Endothelial cell of umbilical vein (primary cell): Measurements from ENCODE around the gene GOLIM4.

ENCODE experiments used
- FOS ChIP-seq: IDR thresholded peaks from 2 replicates; pipeline ENCODE4 v1.6.1; 2011; ENCODE audit warnings: mild to moderate bottlenecking, low read length, moderate library complexity, borderline replicate concordance; ENCODE audit not compliant: insufficient read depth
- POLR2A ChIP-seq: IDR thresholded peaks from 2 replicates; pipeline ENCODE4 v1.6.1; 2012; ENCODE audit warnings: low read depth, mild to moderate bottlenecking, control low read depth, low read length
- TF ChIP-seq, protein P1 (sequence below), 2 donors: IDR thresholded peaks; 1 replicate in 1 of 2; 2 replicates in 1 of 2; pipeline ENCODE4 v1.5.1; 2011; ENCODE audit warnings: low read length in 2 of 2, mild to moderate bottlenecking in 2 of 2, moderate library complexity in 2 of 2, control low read depth in 1 of 2, inconsistent platforms in 1 of 2, low read depth in 1 of 2; ENCODE audit not compliant: insufficient read depth in 1 of 2; ENCODE audit errors: extremely low read depth in 1 of 2

DNA sequence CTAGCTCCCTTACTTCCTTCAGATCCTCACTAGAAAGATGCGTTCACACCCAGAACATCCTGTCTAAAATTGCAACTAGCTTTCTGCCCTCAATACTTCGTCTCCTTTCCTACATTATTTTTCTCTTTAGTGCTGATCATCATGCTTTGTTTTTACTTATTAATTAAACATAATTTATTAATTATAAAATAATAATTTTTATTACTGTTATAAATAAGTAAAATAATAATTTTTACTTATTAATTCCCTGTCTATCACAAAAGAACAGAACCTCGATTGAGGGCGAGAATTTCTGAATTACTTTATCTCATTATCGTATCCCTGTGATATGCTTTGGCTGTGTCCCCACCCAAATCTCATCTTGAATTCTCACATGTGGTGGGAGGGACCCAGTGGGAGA lies 41.3 kb downstream of the GOLIM4 start:
- no peak for TF ChIP-seq FOS
- TF ChIP-seq, protein P1, sequence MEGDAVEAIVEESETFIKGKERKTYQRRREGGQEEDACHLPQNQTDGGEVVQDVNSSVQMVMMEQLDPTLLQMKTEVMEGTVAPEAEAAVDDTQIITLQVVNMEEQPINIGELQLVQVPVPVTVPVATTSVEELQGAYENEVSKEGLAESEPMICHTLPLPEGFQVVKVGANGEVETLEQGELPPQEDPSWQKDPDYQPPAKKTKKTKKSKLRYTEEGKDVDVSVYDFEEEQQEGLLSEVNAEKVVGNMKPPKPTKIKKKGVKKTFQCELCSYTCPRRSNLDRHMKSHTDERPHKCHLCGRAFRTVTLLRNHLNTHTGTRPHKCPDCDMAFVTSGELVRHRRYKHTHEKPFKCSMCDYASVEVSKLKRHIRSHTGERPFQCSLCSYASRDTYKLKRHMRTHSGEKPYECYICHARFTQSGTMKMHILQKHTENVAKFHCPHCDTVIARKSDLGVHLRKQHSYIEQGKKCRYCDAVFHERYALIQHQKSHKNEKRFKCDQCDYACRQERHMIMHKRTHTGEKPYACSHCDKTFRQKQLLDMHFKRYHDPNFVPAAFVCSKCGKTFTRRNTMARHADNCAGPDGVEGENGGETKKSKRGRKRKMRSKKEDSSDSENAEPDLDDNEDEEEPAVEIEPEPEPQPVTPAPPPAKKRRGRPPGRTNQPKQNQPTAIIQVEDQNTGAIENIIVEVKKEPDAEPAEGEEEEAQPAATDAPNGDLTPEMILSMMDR (IDR thresholded peaks at IDR 0.05; ENCODE audit: extremely low read depth in 1 of 2, insufficient read depth in 1 of 2, low read depth in 1 of 2, low read length in 2 of 2) = no peak
- TF ChIP-seq POLR2A = no peak
